HepG2 (cell line): ENCODE results near the gene CMPK1. TPM values are rescaled to one million over a fixed set of nuclear protein-coding genes. Genes with fewer than 3 reads are reported as not detected.

Source experiments
- ATAC-seq: fragments of 200-7000 bp; cut with Tn5 transposase; 3 replicates; pipeline ENCODE4 v1.9.1; 2020; ENCODE audit warnings: mild to moderate bottlenecking, moderate library complexity
- BruUV-seq: library from RNA; stranded (reverse); fragments of 400-500 nt; replicated peaks from 2 replicates; lab custom pipeline; 2021; lab: Mats Ljungman, UMichigan
- CTCF ChIA-PET: fragments of 300-600 bp; formaldehyde crosslinking; extraction: SDS; loops from one replicate; lab custom pipeline; 2021; ENCODE audit warnings: low total read pairs, inconsistent platforms, low intra/inter-chr PET ratio; lab: Yijun Ruan, JAX
- POLR2A ChIA-PET: fragments of 350-600 bp; sonication (Branson Sonifier 250); formaldehyde crosslinking; loops from one replicate; lab custom pipeline; 2020; ENCODE audit warnings: antibody characterized with exemption, inconsistent platforms; lab: Yijun Ruan, JAX
- DNase-seq: peaks from one replicate; pipeline ENCODE4 v3.0.0-alpha.2; 2015; ENCODE audit warnings: low spot score
- FAIRE-seq: peaks from 3 replicates; lab custom pipeline; 2011; peaks lifted over from hg19 to GRCh38; lab: Jason Lieb, UNC
- H2AFZ ChIP-seq: one replicate; pipeline ENCODE4 v1.6.1; 2011; ENCODE audit warnings: low read length, inconsistent platforms
- H3K27ac ChIP-seq: fragments of 300-600 bp; 3 replicates; pipeline ENCODE4 v1.8.0; 2011; ENCODE audit warnings: mixed run types, mild to moderate bottlenecking, mixed read lengths, low read length, inconsistent platforms; ENCODE audit not compliant: insufficient read depth; ENCODE audit errors: extremely low read length
- H3K27me3 ChIP-seq, 2 experiments: fragments of 200-600 bp in 1 of 2; 2 replicates in 1 of 2; 3 replicates in 1 of 2; pipeline versions ENCODE4 v1.6.0 to v1.8.0; 2011; ENCODE audit warnings: low read length in 2 of 2, mild to moderate bottlenecking in 2 of 2, moderate library complexity in 2 of 2, inconsistent platforms in 1 of 2; ENCODE audit not compliant: insufficient read depth in 2 of 2, control insufficient read depth in 1 of 2
- H3K36me3 ChIP-seq, 2 experiments: fragments of 200-600 bp in 1 of 2; replicated peaks in 1 of 2; 2 replicates in 1 of 2; 3 replicates in 1 of 2; pipeline versions ENCODE4 v1.5.1 to v1.8.0; 2011; ENCODE audit warnings: low read length in 2 of 2, inconsistent platforms in 1 of 2; ENCODE audit not compliant: insufficient read depth in 2 of 2, control insufficient read depth in 1 of 2
- H3K4me1 ChIP-seq: 2 replicates; pipeline ENCODE4 v1.5.1; 2012; ENCODE audit warnings: low read length, inconsistent platforms; ENCODE audit not compliant: insufficient read depth
- H3K4me2 ChIP-seq: 2 replicates; pipeline ENCODE4 v1.6.0; 2011; ENCODE audit warnings: low read depth, low read length, inconsistent platforms
- H3K4me3 ChIP-seq, 3 experiments: fragments of 200-600 bp in 1 of 3; sonication (generic), shearing (Covaris generic) in 1 of 3; replicated peaks in 1 of 3; 2 replicates each; pipeline ENCODE4 v1.5.1; 2011 to 2016; ENCODE audit warnings: low read length in 3 of 3, inconsistent platforms in 2 of 3, low read depth in 2 of 3, mild to moderate bottlenecking in 2 of 3, control low read depth in 1 of 3, mixed read lengths in 1 of 3; ENCODE audit not compliant: insufficient read depth in 1 of 3
- H3K79me2 ChIP-seq: one replicate; pipeline ENCODE4 v1.6.1; 2011; ENCODE audit warnings: low read length, inconsistent platforms; ENCODE audit not compliant: insufficient read depth
- H3K9ac ChIP-seq: 2 replicates; pipeline ENCODE4 v1.6.0; 2011; ENCODE audit warnings: mild to moderate bottlenecking, low read depth, low read length, inconsistent platforms; ENCODE audit not compliant: insufficient read depth
- H3K9me3 ChIP-seq: 2 replicates; pipeline ENCODE4 v1.5.1; 2012; ENCODE audit warnings: mild to moderate bottlenecking, low read length
- H4K20me1 ChIP-seq: 2 replicates; pipeline ENCODE4 v1.6.0; 2011; ENCODE audit warnings: inconsistent platforms, mild to moderate bottlenecking, low read length, moderate library complexity; ENCODE audit not compliant: insufficient read depth
- SYNCRIP ChIP-seq: fragments of 200-400 bp; formaldehyde crosslinking; IDR thresholded peaks from 2 replicates; pipeline ENCODE4 v1.6.1; 2018; ENCODE audit warnings: mild to moderate bottlenecking, low read depth, low read length; ENCODE audit not compliant: insufficient read depth
- ZFAT ChIP-seq: sonication (generic); formaldehyde crosslinking; conservative IDR thresholded peaks from 2 replicates; pipeline ENCODE4 v1.8.1; 2023; ENCODE audit warnings: missing genetic modification reagents, inconsistent platforms
- ZKSCAN5 ChIP-seq: sonication (generic); formaldehyde crosslinking; IDR thresholded peaks from 2 replicates; pipeline ENCODE4 v1.5.1; 2020; ENCODE audit warnings: mild to moderate bottlenecking, missing genetic modification reagents
- WGBS: methylation state at CpG from one replicate; pipeline ENCODE4 v1.1.6; 2017; ENCODE audit warnings: low lambda C conversion rate; 5-methylcytosine and 5-hydroxymethylcytosine counted together
- in situ Hi-C: cut with HindIII; loops from 2 replicates; pipeline ENCODE4 v1.10.0; 2017; ENCODE audit warnings: low pct_unique_long_range_greater_than_20kb; ENCODE audit not compliant: extremely low pct_ligation_motif_present
- intact Hi-C: fragments of 100-400 bp; cut with micrococcal nuclease; formaldehyde crosslinking; loops from one replicate; pipeline ENCODE4 v1.10.0; 2022; ENCODE audit not compliant: unreplicated experiment
- polyA plus RNA-seq, 8 experiments: library from polyadenylated mRNA; depleted of rRNA in 3 of 8; stranded (reverse) in 7 of 8; unstranded in 1 of 8; fragments of >200 nt; fragmentation: Illumina TruSeq in 4 of 8; extraction: Trizol in 4 of 8; gene quantifications; 2 replicates each; pipeline versions ENCODE4 v1.2.1 to v1.2.3, GENCODE V29; 2011 to 2016; ENCODE audit warnings: low read depth in 4 of 8, missing spikeins in 1 of 8, mixed read lengths in 1 of 8; ENCODE audit not compliant: insufficient read depth in 1 of 8
- total RNA-seq, 5 experiments: library from RNA; depleted of rRNA; stranded (reverse); fragments of >200 nt; fragmentation: Illumina TruSeq; extraction: Trizol; gene quantifications; 2 replicates each; pipeline ENCODE4 v1.2.3, GENCODE V29; 2016; ENCODE audit warnings: low read depth in 1 of 5
- TF ChIP-seq, protein P1 (sequence below), 2 experiments: fragments of 450-650 bp in 1 of 2; sonication (generic) in 1 of 2; formaldehyde crosslinking in 1 of 2; IDR thresholded peaks; 2 replicates each; pipeline versions ENCODE4 v1.6.1 to v1.8.0; 2016 to 2022; ENCODE audit warnings: antibody characterized with exemption in 1 of 2, mild to moderate bottlenecking in 1 of 2, missing genetic modification reagents in 1 of 2

Gene CMPK1
- total and polyA plus RNA-seq, 2 of the 13 experiments (the other 11 are each of a cell fraction or from before 2014, with no cell fraction given), result 38.3 to 92.0 TPM

- FAIRE-seq, result no peak
- no peak overlapping the region for H3K4me3 ChIP-seq
- peaks cover 0 to 13% of the 10 kb centered on the region in 2 experiments; a peak in 2 of 5 replicates for H3K27me3 ChIP-seq
- TF ChIP-seq, protein P1, sequence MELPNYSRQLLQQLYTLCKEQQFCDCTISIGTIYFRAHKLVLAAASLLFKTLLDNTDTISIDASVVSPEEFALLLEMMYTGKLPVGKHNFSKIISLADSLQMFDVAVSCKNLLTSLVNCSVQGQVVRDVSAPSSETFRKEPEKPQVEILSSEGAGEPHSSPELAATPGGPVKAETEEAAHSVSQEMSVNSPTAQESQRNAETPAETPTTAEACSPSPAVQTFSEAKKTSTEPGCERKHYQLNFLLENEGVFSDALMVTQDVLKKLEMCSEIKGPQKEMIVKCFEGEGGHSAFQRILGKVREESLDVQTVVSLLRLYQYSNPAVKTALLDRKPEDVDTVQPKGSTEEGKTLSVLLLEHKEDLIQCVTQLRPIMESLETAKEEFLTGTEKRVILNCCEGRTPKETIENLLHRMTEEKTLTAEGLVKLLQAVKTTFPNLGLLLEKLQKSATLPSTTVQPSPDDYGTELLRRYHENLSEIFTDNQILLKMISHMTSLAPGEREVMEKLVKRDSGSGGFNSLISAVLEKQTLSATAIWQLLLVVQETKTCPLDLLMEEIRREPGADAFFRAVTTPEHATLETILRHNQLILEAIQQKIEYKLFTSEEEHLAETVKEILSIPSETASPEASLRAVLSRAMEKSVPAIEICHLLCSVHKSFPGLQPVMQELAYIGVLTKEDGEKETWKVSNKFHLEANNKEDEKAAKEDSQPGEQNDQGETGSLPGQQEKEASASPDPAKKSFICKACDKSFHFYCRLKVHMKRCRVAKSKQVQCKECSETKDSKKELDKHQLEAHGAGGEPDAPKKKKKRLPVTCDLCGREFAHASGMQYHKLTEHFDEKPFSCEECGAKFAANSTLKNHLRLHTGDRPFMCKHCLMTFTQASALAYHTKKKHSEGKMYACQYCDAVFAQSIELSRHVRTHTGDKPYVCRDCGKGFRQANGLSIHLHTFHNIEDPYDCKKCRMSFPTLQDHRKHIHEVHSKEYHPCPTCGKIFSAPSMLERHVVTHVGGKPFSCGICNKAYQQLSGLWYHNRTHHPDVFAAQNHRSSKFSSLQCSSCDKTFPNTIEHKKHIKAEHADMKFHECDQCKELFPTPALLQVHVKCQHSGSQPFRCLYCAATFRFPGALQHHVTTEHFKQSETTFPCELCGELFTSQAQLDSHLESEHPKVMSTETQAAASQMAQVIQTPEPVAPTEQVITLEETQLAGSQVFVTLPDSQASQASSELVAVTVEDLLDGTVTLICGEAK (IDR thresholded peaks at IDR 0.05), result no peak
- TF ChIP-seq, protein P1 (CRISPR knock-in tag; IDR thresholded peaks at IDR 0.05), result no peak
- TF ChIP-seq SYNCRIP, result no peak
- no peak for TF ChIP-seq ZKSCAN5
- no peak for TF ChIP-seq ZFAT
- WGBS, result 59% methylated on average over 4 of the region's 4 CpGs
- peaks cover 6% of the 10 kb centered on the region; the same call in 1 of the 2 replicates for H3K4me1 ChIP-seq
- BruUV-seq, result no TSS peak
- no peaks in the 10 kb centered on the region for H4K20me1 ChIP-seq
- in situ Hi-C loops, result no loop called here
- no peak overlapping the region for H3K4me2 ChIP-seq
- no peak overlapping the region for H3K9ac ChIP-seq
- H3K36me3 ChIP-seq, result no peaks in the 10 kb centered on the region
- no peak overlapping the region for H2AFZ ChIP-seq
- POLR2A ChIA-PET, result no interaction called here
- intact Hi-C loops, result no loop called here
- no peaks in the 10 kb centered on the region for H3K79me2 ChIP-seq
- ATAC-seq, result no peak
- no peak for DNase-seq
- CTCF ChIA-PET, result no interaction called here
- H3K9me3 ChIP-seq, result no peaks in the 10 kb centered on the region
- no peak overlapping the region for H3K27ac ChIP-seq
Measured at GRCh38 chr1:47403321-47403910, 69.8 kb downstream of the CMPK1 start.
